Activated CD8-positive, alpha-beta memory T cell treated with anti-CD3 and anti-CD28 coated beads for 36 hours (primary cell): Measurements from ENCODE around the gene ZC3H12C. TPM values are rescaled to one million over a fixed set of nuclear protein-coding genes. Genes with fewer than 3 reads are reported as not detected.
"Not testable (repeated sequence)": the region's sequence is repeated elsewhere in the genome, so short reads cannot be mapped to it uniquely, and the experiment has no call there.

Experiments
- CTCF ChIA-PET: fragments of 350-600 bp; sonication (Branson Sonifier 250); formaldehyde crosslinking; loops from one replicate; lab custom pipeline; 2021; ENCODE audit warnings: antibody characterized with exemption; lab: Charles Lee
- POLR2A ChIA-PET: fragments of 350-600 bp; sonication (Branson Sonifier 250); formaldehyde crosslinking; loops from one replicate; lab custom pipeline; 2021; ENCODE audit warnings: antibody characterized with exemption; lab: Charles Lee
- total RNA-seq, 2 experiments: library from RNA; stranded (reverse); gene quantifications; one replicate each; pipeline ENCODE4 v1.2.3, GENCODE V29; 2021

Gene ZC3H12C
- total RNA-seq, 2 experiments from 2014 or later: 2.3 to 2.6 TPM

DNA sequence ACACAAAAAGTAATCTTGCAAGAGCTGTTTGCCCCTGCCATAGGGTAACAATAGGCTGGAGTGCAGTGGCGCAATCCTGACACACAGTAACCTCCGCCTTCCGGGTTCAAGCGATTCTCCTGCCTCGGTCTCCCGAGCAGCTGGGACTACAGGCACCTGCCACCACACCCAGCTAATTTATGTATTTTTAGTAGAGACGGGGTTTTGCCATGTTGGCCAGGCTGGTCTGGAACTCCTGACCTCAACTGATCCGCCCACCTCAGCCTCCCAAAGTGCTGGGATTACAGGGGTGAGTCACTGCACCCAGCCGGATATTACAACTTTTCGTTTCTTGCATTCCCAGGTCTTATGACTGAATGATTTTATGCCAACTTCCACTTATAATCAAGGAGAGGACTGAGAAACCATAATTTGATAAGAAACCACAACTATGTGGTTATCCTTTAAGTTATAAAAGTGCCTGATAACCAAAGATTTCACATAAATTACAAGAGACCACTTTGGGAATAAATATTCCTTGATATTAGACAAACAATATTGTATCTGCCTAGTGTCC, 101.1 kb downstream of the ZC3H12C start:
- POLR2A ChIA-PET, CTCF ChIA-PET: not testable (repeated sequence)

DNA sequence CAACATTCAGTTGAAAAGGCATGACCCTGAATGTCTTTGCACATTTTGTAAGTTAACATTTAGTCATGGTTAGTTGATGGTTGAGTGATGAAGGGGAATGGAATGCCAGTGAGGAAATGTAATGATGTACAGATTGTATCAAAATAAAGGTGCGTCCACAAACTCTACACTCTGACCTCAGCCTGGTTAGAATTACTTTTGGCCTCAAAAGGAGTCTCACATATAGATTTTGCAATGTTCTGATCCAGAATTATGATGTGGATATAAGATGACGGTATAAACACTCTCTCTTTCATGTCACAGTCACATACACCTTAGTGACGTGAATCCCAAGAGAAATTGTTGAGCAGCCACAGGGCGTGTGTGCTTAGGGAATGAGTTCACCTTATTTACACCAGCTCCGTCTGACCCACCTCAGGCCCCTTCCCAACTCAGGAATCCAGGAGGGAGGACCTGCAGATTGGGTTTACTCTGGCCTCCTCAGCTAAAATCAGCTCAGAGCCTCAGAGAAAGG, 103.1 kb downstream of the ZC3H12C start:
- ChIA-PET CTCF (no interaction called here), POLR2A (no interaction called here)

DNA sequence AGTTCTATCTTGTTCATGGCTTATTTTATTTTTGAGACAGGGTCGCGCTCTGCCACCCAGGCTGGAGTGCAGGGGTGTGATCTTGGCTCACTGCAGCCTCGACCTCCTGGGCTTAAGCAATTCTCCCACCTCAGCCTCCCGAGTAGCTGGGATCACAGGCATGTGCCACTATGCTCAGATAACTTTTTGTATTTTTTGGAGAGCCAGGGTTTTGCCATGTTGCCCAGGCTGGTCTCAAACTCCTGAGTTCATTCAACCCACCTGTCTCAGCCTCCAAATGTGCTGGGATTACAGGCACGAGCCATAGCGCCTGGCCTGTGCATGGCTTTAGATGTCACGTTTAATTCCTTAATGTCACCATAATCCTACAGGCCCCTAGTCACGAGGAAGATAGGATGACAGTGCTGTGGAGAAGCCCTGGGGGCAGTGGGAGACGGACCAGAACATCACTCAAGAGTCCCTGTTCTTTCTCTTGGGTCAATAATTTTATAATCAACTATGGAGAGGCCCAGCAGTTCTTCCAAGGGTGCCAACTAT, 103.8 kb downstream of the ZC3H12C start:
- POLR2A ChIA-PET: no interaction called here
- CTCF ChIA-PET: no interaction called here

DNA sequence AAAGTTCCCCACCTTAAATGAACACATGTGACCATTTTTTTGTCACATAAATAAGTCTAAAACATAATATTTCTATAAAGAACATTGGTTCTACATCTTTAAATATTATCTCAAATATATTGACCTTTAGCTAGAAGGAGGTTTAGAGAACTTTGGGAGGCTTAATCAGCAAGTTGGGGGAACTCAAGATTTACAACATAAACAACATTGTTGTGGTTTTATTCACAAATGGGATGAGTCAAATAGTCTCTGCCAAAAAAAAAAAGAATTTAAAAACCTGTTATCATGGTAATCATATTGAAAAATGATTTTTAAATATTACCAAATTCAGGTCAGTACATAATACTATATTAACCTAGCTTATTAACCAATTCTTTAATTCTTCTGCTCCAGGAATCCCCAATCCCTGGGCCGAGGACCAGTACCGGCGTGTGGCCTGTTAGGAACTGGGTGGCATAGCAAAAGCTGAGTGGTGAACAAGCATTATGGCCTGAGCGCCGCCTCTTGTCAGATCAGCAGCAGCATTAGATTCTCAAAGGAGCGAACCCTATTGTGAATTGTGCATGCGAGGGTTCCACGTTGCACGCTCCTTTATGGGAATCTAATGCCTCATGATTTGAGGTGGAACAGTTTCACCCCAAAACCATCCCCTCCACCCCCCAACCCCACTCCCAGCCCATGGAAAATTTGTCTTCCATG, 105.0 kb downstream of the ZC3H12C start:
- CTCF ChIA-PET: interaction anchor here (0.6 to 3.4 kb wide), 3 partner anchors 179 to 237 kb away, joined by 3 to 12 read pairs (median 4); partner anchors contain the start of gene FDX1
- POLR2A ChIA-PET: no interaction called here

DNA sequence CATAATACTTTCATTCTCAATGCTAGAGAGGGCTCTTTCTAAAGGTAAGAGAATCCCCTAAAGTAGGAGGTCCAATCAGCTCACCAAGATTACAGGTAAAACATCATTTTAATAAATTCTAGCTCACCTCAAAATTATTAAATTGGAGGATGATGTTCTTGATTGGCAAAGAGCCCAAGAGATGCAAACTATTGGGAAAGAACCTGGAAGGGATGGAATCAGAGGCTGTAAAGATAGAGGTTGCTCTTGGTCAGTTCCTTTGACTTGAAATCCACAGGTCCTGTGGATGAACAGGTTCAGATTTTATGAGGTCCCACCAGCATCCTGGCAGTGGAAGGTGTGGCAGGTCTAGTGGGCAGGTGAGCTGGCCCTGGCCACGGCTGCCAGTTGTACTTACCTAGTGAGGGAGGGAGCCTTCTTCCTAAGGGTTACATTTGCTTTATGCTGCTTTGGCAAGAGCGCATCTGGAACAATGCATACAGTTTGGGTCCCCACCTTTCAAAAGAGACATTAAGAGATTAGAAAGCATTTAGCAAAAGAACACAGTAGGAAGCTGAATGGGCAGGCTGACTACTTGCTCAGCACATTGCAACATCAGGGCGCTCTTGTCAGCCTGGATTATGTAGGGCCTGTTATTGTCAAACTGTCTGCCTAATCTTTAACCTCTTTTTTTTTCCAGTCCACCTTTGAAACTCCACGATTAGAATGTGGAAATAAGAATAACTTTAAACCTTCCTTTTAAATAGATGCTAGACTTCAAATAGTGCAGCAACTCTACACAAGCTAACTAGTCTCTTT, 106.2 kb downstream of the ZC3H12C start:
- POLR2A ChIA-PET: no interaction called here

DNA sequence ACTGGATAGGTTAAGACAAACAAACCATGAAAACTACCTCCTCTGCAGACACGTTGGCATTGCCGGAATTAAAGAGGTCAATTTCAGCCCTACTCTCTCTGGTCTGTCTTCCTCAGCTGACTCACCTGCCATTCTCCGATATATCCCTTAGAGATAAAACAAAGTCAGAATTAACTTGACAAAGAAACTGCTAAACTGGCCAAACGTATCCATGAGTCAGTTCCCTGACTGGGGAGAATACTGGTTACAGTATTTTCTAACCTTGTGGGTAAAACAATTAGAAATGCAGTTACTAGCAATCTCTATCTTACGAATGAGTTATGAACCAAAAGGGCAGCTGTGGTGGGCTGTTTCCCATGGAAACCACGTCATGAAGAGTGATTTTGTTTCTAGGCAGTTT, 107.0 kb downstream of the ZC3H12C start:
- ChIA-PET CTCF (interaction anchor here (0.7 to 3.4 kb wide), 9 partner anchors 136 to 404 kb away, joined by 3 to 12 read pairs (median 6); partner anchors contain the start of gene FDX1), POLR2A (no interaction called here)

More for the DNA sequence above, 106.2 kb downstream of the ZC3H12C start:
- CTCF ChIA-PET: interaction anchor here (3.4 kb wide), 1 partner anchor 178 kb away, joined by 12 read pairs; no protein-coding TSS in a partner anchor

DNA sequence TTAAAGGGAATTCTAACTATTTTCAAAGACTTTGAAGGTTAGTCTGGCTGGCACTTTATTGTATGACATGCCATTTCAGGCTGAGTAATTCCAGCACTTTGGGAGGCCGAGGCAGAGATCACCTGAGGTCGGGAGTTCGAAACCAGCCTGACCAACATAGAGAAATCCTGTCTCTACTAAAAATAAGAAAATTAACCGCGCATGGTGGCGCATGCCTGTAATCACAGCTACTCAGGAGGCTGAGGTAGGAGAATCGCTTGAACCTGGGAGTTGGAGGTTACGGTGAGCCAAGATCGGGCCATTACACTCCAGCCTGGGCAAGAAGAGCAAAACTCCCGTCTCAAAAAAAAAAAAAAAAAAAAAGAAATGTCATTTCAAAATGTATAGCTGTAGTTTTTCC, 107.6 kb downstream of the ZC3H12C start:
- POLR2A ChIA-PET: interaction anchor here (0.7 kb wide), 1 partner anchor 231 kb away, joined by 6 read pairs; no protein-coding TSS in a partner anchor
- CTCF ChIA-PET: interaction anchor here (0.5 to 3.4 kb wide), 17 partner anchors 23 to 404 kb away, joined by 3 to 12 read pairs (median 3); partner anchors contain the start of gene FDX1

DNA sequence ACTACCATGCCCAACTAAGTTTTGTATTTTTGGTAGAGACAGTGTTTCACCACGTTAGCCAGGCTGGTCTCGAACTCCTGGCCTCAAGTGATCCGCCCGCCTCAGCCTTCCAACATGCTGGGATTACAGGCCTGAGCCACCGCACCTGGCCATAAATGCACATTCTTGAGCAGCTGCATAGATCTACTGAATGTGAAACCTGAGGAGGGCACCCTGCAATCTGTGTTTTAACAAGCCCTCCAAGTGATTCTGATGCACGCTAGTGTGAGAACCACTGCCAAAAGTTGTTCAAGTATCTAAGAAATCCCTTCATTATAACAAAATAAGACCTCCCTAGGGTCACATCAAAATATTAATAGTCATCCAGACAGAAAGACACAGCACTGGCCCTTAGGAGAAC, 113.9 kb downstream of the ZC3H12C start:
- CTCF ChIA-PET: no interaction called here
- POLR2A ChIA-PET: no interaction called here

DNA sequence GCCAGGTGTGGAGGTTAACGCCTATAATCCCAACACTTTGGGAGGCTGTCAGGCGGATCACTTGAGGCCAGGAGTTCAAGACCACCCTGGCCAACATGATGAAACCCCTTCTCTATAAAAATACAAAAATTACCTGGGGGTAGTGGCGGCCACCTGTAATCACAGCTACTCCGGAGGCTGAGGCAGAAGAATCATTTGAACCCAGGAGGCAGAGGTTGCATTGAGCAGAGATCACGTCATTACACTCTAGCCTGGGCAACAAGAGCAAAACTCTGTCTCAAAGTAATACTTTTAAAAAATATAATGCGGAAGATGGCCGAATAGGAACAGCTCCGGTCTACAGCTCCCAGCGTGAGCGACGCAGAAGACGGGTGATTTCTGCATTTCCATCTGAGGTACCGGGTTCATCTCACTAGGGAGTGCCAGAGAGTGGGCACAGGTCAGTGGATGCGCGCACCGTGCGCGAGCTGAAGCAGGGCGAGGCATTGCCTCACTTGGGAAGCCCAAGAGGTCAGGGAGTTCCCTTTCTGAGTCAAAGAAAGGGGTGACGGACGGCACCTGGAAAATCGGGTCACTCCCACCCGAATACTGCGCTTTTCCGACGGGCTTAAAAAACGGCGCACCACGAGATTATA, 115.6 kb downstream of the ZC3H12C start:
- POLR2A ChIA-PET, CTCF ChIA-PET: not testable (repeated sequence)

DNA sequence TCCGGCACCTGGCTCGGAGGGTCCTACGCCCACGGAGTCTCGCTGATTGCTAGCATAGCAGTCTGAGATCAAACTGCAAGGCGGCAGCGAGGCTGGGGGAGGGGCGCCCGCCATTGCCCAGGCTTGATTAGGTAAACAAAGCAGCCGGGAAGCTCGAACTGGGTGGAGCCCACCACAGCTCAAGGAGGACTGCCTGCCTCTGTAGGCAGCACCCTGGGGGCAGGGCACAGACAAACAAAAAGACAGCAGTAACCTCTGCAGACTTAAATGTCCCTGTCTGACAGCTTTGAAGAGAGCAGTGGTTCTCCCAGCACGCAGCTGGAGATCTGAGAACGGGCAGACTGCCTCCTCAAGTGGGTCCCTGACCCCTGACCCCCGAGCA, 116.1 kb downstream of the ZC3H12C start:
- CTCF ChIA-PET, POLR2A ChIA-PET: not testable (repeated sequence)

DNA sequence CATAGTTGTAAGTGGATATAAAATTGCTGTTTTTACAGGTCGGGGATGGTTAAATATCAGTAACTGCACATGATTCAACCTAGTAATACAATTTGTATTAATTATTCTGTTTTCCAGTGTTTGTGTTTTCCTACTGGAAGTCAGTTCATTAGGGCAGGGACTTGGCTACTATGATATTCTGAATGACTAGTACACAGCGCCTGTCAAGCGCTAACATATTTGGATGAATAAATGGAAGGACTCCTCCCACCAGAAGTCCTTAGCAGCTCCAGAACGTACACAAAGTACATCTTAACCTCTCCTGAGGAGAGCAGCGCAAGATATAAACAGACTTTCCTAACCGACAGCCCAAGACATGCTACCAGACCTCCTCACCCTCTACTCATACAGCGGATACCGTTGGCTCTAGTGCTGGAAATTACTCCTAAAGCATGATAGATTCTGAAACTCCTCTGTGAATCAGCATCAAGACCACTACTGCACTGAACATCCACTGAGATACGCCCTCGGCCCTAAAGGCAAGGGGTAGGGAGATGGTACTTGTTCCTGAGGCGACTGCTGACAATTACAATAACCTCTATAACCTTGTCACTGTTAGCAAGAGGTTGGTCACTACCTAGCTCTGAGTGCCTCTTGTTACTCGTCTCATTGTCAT, 124.2 kb downstream of the ZC3H12C start:
- POLR2A ChIA-PET: no interaction called here
- CTCF ChIA-PET: interaction anchor here (0.6 to 1.2 kb wide), 2 partner anchors 23 to 80 kb away, joined by 3 to 4 read pairs; partner anchors contain the start of gene RDX

DNA sequence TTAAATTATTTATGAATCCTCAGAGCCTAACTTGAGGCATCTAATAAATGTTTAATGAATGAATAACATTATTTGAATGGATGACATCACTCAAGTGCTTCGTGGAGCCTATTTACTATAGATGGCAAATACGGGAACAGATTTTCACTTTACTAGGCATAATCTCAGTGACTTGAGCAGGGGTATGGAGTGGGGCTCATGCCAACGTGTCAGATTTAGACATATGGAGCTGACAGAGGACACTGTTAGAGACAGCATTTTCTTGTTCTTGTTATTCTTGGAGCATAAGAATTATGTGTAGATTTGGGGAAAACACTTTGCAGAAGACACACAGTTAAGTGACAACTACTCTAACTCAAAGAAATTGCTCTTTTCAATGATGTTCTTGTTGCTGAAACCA, 124.7 kb downstream of the ZC3H12C start:
- CTCF ChIA-PET: no interaction called here
- POLR2A ChIA-PET: no interaction called here

DNA sequence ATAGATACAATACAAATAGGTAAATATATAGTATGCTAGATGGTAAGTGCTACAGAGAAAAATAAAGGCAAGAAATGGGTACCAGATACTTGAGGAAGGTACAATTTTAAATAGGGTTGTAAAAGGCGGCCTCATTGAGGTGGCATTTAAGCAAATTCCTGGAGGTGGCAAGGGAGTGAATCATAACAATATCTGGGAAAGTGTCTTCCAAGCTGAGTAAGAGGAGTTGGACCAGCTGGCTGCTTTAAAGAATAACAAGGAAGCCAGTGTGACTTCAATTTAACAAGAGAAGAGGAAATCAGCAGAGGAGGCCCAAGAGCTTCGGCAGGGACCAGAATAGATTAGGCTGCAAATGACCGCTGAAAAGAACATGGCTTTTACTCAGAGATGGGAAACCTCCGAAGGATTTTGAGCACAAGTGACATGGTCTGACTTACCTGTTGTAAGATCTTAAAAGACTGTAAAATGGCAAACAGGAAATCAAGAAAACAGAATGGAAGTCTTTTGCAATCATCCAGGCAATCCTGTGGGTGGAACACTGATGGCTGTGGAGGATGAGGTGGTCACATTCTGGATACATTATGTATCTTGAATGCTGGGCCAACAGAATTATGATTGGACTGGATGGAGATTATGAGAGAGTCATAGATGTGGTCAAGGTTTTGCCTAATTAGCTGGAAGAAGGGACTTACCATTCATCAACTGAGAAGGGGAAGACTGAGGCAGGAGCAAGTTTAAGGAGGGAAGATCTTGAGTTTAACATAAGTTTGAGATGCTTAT, 126.0 kb downstream of the ZC3H12C start:
- POLR2A ChIA-PET: no interaction called here
- CTCF ChIA-PET: no interaction called here

Other genes with a start within 250 kb of the ZC3H12C start
- 10 to 100 TPM; 55.4 to 55.5 TPM for gene RDX, start 203.2 kb downstream of the ZC3H12C start, total RNA-seq